ENCODE data around the gene SERF2. TPM values are rescaled to one million over a fixed set of nuclear protein-coding genes. Genes with fewer than 3 reads are reported as not detected.
A peak's percentile ranks its signal among the peaks of the same experiment; 100 is the strongest.

SERF2 gene
- total RNA-seq, 2 donors from 2014 or later = 651 to 803 TPM

GRCh38 chr15:43762824-43763223 is 29.3 kb upstream of the SERF2 start:
- H3K4me1 ChIP-seq = peaks cover 0 to 5% of the 10 kb centered on the region in 2 donors
- no peaks in the 10 kb centered on the region for H3K27me3 ChIP-seq
- no peak overlapping the region for H3K4me3 ChIP-seq
- H3K36me3 ChIP-seq = peaks cover 86% of the 10 kb centered on the region
- no peak overlapping the region for H3K27ac ChIP-seq
- DNase-seq (ENCODE audit: low spot score) = no peak
- TF ChIP-seq, protein P1, sequence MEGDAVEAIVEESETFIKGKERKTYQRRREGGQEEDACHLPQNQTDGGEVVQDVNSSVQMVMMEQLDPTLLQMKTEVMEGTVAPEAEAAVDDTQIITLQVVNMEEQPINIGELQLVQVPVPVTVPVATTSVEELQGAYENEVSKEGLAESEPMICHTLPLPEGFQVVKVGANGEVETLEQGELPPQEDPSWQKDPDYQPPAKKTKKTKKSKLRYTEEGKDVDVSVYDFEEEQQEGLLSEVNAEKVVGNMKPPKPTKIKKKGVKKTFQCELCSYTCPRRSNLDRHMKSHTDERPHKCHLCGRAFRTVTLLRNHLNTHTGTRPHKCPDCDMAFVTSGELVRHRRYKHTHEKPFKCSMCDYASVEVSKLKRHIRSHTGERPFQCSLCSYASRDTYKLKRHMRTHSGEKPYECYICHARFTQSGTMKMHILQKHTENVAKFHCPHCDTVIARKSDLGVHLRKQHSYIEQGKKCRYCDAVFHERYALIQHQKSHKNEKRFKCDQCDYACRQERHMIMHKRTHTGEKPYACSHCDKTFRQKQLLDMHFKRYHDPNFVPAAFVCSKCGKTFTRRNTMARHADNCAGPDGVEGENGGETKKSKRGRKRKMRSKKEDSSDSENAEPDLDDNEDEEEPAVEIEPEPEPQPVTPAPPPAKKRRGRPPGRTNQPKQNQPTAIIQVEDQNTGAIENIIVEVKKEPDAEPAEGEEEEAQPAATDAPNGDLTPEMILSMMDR (IDR thresholded peaks at IDR 0.05) = no peak
- H3K9me3 ChIP-seq = no peaks in the 10 kb centered on the region

DNA sequence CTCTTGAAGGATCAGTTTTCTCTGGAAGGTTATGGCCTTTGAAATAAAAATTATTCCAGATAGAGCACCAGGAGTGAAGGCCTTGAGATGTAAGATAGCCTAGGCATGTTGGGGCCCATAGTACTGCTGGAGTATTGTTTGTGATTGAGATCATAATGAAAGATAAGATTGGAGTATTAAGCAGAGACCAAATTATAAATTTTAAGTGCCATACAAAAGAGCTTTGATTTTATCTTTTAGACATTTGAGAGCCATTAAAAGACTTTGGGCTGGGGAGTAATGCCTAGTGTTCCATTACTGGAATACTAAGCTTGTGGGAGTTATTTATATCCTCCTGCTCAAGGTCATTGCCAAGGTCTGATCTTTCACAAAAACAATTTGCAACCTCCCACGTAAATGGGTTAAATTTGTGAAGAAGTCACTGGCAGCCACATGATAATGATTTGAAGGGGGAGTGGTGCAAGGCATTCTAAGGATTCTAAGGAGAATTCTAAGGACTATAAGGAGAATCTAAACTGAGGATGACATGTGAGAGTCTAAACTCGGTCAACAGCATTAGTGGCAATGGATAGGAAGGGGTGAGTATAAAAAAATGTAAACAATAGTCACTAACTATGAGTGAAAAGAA is 28.2 kb upstream of the SERF2 start:
- Histone ChIP-seq H3K4me3 (no peak overlapping the region), H3K27me3 (no peaks in the 10 kb centered on the region), H3K4me1 (peaks cover 0 to 5% of the 10 kb centered on the region in 2 donors), H3K9me3 (no peaks in the 10 kb centered on the region), H3K27ac (no peak overlapping the region), H3K36me3 (peaks cover 86% of the 10 kb centered on the region)
- DNase-seq (ENCODE audit: low spot score) = no peak
- TF ChIP-seq, protein P1 (IDR thresholded peaks at IDR 0.05) = no peak

- Histone ChIP-seq H3K4me3 (no peak overlapping the region), H3K27ac (no peak overlapping the region), H3K9me3 (no peaks in the 10 kb centered on the region), H3K27me3 (no peaks in the 10 kb centered on the region), H3K36me3 (peaks cover 92% of the 10 kb centered on the region), H3K4me1 (no peaks in the 10 kb centered on the region)
- DNase-seq (ENCODE audit: low spot score) = peak; percentile 75
- TF ChIP-seq, protein P1 (IDR thresholded peaks at IDR 0.05) = peak; percentile 48 to 74
Observed at GRCh38 chr15:43769584-43770228, 22.4 kb upstream of the SERF2 start.

DNA sequence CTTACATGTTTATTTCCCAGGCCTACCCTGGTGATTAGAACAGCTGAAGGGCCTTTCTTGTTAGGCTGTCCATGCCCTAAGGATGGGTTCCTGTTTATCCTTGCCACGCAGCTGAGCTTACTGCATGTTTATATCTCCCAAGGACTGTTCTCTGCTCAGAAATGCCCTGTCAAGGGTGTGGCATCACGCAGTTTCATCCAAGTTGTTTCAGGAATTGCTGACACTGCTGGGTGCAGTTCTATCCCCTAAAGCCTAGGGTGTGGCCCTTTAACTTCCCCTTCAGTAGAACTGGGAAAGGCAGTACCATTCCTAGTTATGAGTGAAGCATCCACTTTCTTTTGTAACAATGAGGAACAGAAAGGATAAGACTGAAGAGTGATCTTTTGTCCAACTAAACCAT is 20.3 kb upstream of the SERF2 start:
- Histone ChIP-seq H3K36me3 (peaks cover 71% of the 10 kb centered on the region), H3K27me3 (no peaks in the 10 kb centered on the region), H3K4me1 (peaks cover 0 to 11% of the 10 kb centered on the region in 2 donors), H3K4me3 (no peak overlapping the region), H3K9me3 (no peaks in the 10 kb centered on the region), H3K27ac (no peak overlapping the region)
- TF ChIP-seq, protein P1 (IDR thresholded peaks at IDR 0.05) = no peak
- no peak for DNase-seq (ENCODE audit: low spot score)

DNA sequence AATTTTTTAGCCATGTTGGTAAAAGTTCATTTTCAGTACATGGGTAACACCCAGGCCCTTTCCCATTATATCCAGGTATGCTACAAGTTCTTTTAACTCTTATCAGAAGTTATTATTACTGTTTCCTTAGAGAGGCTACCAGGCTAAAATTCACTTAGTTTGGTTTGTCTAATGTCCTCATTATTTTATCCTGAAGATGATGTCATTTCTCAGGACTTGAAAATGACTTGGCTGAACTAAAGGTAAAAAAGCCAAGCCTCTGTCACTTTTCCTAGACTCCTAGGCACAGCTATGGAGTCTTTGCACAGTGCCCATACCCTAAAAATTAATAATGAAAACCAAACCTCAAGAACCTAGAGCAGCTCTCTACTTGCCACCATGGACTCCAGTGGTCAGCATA is 19.5 kb upstream of the SERF2 start:
- no peak overlapping the region for H3K4me3 ChIP-seq
- peaks cover 63% of the 10 kb centered on the region for H3K36me3 ChIP-seq
- peaks cover 0 to 14% of the 10 kb centered on the region in 2 donors for H3K4me1 ChIP-seq
- H3K27me3 ChIP-seq = no peaks in the 10 kb centered on the region
- no peak for DNase-seq (ENCODE audit: low spot score)
- H3K9me3 ChIP-seq = no peaks in the 10 kb centered on the region
- TF ChIP-seq, protein P1 (IDR thresholded peaks at IDR 0.05) = no peak
- H3K27ac ChIP-seq = no peak overlapping the region

Data from right atrium auricular region (tissue), 2 donors.